GM18868 (cell line): ENCODE data around the gene PIP5KL1.

Experiments
- ATAC-seq: cut with Tn5 transposase; IDR thresholded peaks from one replicate; pipeline ENCODE4 v1.9.1; 2021; ENCODE audit warnings: mild to moderate bottlenecking, moderate library complexity; ENCODE audit not compliant: unreplicated experiment

Gene PIP5KL1

DNA sequence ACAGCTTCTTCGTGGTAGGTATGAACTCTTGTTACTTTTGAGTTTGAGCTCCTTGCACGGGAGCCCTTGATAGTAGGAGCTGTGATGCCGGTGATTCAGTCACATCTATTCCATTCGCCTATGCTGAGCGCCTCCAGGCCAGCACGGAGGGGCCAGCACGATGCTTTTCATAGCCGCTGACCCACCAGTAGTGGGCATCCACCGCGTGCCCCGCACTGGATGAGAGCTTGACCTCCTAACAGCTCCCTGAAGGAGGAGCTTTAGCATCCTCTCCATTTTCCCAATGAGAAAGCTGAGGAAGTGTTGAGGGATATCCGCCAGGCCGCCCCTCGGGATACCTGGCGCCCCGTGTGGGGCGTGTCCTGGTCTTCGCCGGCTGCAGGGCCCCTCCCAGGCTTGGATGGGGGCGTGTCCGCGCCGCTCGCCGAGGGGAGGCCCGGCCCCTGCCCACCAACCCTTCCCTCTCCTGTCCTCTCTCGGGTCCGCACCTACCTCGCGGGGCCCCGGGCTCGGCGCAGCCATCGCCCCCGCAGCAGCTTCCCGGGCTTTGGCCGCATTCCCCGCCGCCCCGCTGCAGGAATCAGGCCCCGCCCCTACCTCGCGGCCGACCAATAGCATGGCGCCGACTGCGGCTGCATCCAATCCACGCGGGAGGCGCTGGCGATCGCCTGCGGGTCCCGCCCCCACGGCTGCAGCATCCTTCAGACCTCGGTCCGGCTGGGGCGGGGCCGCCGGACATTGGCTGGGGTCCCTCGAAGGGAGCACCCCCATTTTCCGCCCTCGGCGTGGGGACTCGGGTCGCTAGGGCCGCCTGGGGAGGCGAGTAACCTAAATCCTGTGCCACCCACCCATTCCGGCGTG is at the start of gene PIP5KL1:
TSS of gene PIP5KL1 (minus strand) at position 547 of the 861 bp plus-strand sequence. CDS start at position 522, 25 bp downstream.
- ATAC-seq, result peak; percentile 77

DNA sequence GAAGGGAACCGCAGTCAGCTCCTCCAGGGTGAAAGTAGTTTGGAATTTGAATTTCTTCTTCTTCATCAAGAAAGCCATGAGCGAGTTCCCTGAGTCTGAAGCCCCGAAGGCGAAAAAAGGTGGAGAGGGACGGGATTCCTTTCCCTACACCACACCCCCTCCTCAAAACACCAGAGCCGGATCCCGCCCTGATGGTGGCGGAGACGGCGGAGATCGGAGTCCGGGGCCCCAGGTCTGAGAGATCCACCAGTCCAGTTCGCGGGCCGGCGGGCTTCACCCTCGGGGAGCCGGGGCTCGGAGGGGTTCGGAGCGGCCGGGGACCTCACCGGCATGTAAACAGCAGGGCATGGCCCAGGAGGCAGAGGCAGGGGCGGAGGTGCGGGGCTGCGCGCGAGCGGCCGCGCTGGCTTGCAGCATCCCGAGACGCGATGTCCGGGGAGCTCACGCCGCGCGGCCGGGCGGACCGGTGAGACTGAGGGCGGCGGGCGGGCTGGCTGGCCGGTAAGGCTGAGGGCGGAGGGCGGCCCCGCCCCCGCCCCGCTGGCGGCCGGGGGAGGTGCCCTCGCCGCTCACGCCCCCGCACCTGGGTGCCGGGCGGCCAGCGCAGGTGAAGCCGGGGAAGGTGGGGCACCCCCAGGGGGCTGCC is 49.6 kb upstream of the PIP5KL1 start:
- ATAC-seq, result peak; percentile 28

- no peak for ATAC-seq
Observed at GRCh38 chr9:127979333-127980059, 48.9 kb upstream of the PIP5KL1 start.

DNA sequence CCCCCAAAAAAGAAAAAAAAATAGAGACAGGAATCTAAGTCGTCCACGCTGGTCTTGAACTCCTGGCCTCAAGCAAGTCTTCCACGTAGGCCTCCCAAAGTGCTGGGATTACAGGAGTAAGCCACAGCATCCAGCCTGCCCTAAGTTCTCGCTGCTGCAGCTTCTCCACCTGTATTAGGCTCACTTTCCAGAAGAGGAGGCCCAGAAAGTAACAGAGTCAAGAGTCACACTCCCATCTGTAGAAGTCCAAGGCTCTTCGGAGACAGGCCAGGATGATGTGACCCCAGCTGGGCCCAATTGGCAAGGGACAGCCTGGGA is 48.4 kb upstream of the PIP5KL1 start:
- no peak for ATAC-seq

- no peak for ATAC-seq
Observed at GRCh38 chr9:127977884-127978647, 47.5 kb upstream of the PIP5KL1 start.

- no peak for ATAC-seq
Observed at GRCh38 chr9:127977009-127977883, 46.7 kb upstream of the PIP5KL1 start.

GRCh38 chr9:127976498-127976897 is 45.9 kb upstream of the PIP5KL1 start:
- no peak for ATAC-seq

DNA sequence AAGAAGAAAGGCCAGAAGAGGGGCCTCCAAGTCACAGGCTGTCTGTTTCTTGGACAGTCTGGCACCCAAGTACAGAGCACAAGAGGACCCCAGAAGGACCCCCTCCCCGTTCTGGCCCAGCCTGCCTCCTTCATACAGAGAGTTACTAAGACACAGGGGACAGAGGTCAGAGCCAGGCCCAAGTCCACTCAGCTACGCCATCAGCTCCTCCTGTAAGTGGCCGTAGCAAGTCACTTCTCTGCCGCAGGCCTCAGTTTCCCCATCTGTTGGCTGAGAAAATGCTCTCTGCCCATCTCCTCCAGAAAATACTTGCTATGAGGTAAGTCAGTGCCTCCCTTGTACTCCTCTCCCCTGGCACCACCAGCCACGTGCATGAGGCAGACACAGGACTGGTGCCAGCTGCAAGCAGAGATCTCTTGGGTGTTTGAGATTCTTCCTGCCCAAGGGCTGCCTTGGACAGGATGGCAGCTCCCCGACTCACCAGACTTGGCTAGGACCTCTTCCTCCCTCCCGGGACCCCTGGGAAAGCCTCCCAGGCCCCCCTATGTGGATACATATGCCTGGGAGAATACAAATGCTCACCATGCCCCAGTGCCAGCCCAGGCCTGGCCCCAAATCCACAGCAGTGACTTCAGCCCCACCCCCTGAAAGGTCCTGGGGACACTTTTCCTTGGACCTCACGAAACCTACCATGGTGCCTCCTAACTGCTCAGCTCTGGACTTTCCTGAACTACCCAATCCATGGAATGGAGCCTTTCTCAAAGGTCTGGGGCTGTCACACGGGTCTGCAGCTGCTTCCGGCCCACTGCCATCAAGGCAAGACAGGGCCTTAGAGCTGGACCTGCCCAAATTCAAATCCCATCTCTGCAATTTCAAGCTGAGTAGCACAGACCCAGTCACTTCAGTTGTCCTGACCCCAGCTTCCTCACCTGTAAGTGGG is 45.1 kb upstream of the PIP5KL1 start:
- no peak for ATAC-seq

DNA sequence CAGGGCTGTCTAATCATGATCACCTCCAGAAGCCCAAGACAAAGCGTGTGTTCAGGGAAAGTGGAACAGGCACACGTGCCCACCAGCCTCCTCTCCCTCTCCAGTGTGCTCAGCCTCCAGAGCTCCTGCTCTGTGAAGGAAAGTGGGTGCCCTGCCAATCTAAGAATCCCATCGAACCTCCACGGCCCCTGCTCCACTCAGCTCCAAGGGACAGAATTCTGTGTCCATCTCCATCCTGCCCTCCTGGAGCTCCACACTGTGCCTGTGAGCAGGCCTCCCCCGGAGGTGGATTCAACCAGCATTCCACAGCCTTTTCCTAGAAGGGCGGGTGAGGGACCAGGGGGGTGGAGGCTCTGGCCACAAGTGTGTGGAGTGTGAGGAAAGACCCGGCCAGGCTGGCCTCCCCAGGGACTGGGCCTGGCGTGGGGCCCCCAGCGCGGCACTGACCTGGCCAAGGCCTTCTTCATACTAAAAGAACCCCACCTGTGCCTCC is 44.2 kb upstream of the PIP5KL1 start:
- no peak for ATAC-seq

DNA sequence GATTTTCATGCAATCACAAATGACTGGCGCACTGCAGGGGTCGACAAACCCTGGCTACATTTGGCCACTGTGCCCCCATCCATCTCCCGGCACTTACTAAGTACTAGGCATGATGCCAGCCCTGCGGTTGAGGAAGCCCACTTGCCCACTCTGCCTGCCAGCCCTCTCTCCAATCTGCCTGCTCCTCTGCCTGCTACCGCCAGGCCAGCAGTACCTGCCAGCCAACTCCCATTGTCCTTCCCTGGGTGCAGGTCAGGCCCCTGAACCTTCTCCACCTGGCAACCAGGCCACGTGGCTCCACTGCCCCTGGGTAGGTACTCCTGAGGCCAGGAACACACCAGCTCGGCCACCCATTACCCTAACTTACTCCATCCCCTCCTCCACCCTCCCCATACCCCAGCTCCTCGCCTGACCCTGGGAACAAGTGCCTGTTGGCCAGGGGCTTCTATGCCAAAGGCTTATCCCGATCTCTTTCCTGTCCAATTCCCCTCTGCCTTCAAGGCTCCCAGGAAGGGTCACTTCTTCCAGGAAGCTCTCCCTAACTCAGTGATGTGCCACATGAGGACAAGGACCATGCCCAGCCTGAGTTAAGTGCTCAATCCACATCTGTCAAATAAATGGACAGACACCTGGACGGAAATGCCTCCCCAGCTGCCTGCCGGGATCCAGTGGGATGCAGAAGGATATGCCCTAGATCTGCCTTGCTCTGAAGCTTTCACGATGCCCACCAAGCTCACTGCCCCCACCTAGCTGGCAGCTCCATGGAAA is 43.6 kb upstream of the PIP5KL1 start:
- ATAC-seq, result no peak

DNA sequence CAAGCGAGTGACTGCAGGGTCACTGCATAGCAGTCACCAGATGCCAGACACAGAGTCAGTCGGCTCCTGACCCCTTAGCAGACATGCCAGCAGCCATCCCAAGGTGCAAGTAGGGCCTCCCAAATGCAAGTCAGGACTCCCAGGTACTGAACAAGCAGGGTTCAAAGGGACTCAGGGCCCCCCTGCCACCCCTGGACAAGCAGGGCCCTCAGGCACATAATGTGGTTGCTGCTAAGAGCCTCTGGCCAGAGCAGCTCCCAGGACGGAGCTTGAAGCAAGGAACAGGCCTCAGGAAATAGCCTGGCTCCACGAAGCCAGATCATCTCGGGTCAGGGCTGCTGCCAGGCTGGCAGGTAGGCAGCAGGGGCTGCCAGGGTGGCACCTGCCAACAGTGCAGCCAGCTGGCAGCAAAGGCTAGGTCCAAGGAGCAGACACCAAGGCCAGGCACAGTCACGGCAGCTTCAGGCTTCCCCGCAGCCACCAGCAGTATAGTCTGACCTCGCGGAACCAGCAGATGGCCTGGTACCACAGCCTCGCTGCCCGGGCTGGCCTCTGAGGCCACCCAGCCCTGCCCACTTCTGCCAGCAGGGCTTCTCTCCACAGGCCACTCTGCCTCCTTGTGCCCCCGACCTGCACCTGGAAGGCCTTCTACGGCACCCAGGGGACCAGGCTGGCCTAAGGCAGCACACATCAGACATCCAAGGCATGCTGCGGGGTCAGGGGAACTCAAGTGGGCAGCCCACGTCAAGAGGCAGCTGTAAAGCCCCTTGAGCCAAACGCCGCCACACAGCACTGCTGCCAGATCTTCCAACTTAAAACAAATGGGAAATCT is 42.8 kb upstream of the PIP5KL1 start:
- no peak for ATAC-seq

DNA sequence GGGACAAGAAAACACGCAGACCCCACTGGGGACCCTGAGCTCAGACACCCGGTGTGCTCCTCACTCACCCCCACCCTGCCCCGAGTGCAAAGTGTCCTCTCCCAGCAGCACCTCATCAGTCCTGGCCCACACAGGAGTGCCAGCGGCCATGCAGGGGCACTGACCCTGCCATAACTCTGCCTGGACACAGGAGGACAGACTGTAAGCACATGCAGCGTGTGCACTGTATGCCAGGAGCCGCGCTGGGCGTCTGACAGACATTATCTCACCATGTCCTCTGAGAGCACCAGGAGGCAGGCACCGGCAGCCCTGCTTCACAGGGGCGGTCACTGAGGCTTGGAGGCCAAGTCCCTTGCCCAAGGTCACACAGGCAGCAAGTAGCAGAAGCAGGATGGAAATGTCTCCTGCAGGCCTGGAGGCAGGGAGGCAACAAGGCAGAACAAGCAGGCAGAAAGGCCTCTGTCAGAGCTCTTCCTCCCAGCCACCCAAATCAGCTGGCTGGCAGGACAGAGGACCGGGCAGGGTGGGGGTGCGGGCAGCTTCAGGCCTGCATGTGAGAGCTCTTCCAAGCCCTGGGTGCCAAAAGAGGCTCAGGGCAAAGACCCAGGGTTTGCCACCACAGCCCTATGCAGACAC is 41.8 kb upstream of the PIP5KL1 start:
- ATAC-seq, result no peak

DNA sequence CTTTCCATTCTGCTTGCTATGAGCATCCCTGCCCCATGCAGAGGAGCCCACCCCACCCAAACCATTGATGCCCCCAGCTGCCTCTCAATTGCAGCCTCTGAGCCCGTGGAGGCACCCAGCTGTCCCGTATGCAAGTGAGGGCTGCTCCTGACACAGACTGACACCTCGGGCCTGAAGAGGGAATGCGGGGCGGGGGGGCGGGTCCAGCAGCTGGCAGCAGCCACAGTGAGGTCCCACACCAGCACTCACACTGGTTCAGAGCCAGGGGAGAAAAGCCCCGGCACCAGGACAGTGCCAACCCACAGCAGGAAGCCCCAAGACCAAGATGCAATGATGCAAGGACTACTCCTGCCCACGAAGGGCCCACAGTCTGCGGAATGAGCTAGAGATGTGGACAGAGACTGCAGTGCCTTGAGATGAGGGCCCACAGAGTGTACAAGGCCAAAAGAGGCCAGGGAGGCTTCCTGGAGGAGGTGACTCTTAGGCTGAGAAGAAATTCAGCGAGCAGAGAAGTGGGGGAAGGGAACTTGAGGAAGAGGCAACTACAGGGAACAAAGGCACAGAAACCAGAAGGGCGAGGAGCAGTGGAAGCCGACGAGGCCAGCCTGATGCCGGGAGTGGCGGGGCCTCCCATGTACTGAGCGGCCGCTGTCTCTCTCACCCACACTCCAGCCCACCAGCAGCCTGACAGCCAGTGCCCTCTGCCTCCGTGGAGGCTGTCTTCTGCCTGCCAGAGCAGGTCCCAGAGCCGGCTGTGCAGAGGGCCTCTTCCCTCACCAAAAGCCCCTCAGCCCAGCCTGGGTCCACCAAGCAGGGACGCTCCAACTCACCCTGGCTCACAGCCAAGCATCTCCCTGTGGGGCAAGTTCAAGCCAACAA is 41.0 kb upstream of the PIP5KL1 start:
- ATAC-seq, result no peak

GRCh38 chr9:127970401-127971313 is 40.1 kb upstream of the PIP5KL1 start:
- peak; percentile 76 for ATAC-seq
